CD4-positive, alpha-beta T cell (primary cell): ENCODE measurements around the gene PBX4. TPM values are rescaled to one million over a fixed set of nuclear protein-coding genes. Genes with fewer than 3 reads are reported as not detected.

Experiments
- ATAC-seq: fragments of 200-7000 bp; cut with Tn5 transposase; one replicate; pipeline ENCODE4 v1.10.0; 2022; ENCODE audit warnings: mild to moderate bottlenecking; ENCODE audit not compliant: poor library complexity
- CTCF ChIA-PET: fragments of 350-600 bp; sonication (Branson Sonifier 250); formaldehyde crosslinking; loops from one replicate; lab custom pipeline; 2021; ENCODE audit warnings: antibody characterized with exemption, inconsistent platforms; lab: Charles Lee
- POLR2A ChIA-PET: fragments of 350-600 bp; sonication (Branson Sonifier 250); formaldehyde crosslinking; loops from one replicate; lab custom pipeline; 2021; ENCODE audit warnings: antibody characterized with exemption, inconsistent platforms; lab: Charles Lee
- DNase-seq, 14 experiments: peaks; one replicate each; pipeline ENCODE4 v3.0.0-alpha.2; 2013 to 2020; ENCODE audit warnings: mixed read lengths in 2 of 14
- H3K27ac ChIP-seq, 2 donors: one replicate each; pipeline versions ENCODE4 v1.5.1 to v1.7.0; 2013; ENCODE audit warnings: low read length in 2 of 2, low read depth in 1 of 2, mild to moderate bottlenecking in 1 of 2
- H3K27me3 ChIP-seq, 2 experiments: 1 replicate in 1 of 2; 2 replicates in 1 of 2; pipeline versions ENCODE4 v1.6.1 to v1.7.0; 2013; ENCODE audit warnings: low read length in 2 of 2, control low read depth in 1 of 2, mild to moderate bottlenecking in 1 of 2, moderate library complexity in 1 of 2; ENCODE audit not compliant: insufficient read depth in 2 of 2, control insufficient read depth in 1 of 2
- H3K36me3 ChIP-seq: one replicate; pipeline ENCODE4 v1.6.1; 2013; ENCODE audit warnings: low read length, control low read depth; ENCODE audit not compliant: insufficient read depth
- H3K4me1 ChIP-seq: one replicate; pipeline ENCODE4 v1.6.1; 2013; ENCODE audit warnings: low read length, control low read depth; ENCODE audit not compliant: insufficient read depth
- H3K4me3 ChIP-seq: one replicate; pipeline ENCODE4 v1.5.1; 2013; ENCODE audit warnings: mild to moderate bottlenecking, low read length, moderate library complexity
- H3K9me3 ChIP-seq, 2 experiments: 1 replicate in 1 of 2; 2 replicates in 1 of 2; pipeline versions ENCODE4 v1.6.1 to v1.7.0; 2013; ENCODE audit warnings: low read length in 2 of 2, mild to moderate bottlenecking in 2 of 2, control low read depth in 1 of 2, moderate library complexity in 1 of 2; ENCODE audit not compliant: control insufficient read depth in 1 of 2, insufficient read depth in 1 of 2
- H3K27ac Mint-ChIP-seq: one replicate; pipeline ENCODE4 v1.8.0; 2020; ENCODE audit warnings: mixed read lengths
- H3K27me3 Mint-ChIP-seq: one replicate; pipeline ENCODE4 v1.8.0; 2021; ENCODE audit warnings: mixed read lengths
- H3K36me3 Mint-ChIP-seq: one replicate; pipeline ENCODE4 v1.8.0; 2021; ENCODE audit warnings: low read depth, mixed read lengths
- H3K4me1 Mint-ChIP-seq: one replicate; pipeline ENCODE4 v1.8.0; 2021; ENCODE audit warnings: low read depth, mixed read lengths
- H3K4me3 Mint-ChIP-seq: one replicate; pipeline ENCODE4 v1.8.0; 2020; ENCODE audit warnings: mild to moderate bottlenecking, mixed read lengths
- H3K9me3 Mint-ChIP-seq: one replicate; pipeline ENCODE4 v1.8.0; 2020; ENCODE audit warnings: mixed read lengths
- intact Hi-C, 2 experiments: fragments of 100-400 bp; cut with DNase I in 1 of 2; cut with micrococcal nuclease in 1 of 2; formaldehyde crosslinking; loops; one replicate each; pipeline versions ENCODE4 v1.15.1 to v1.9.0; 2023 to 2025; cut with DNase I, micrococcal nuclease
- total RNA-seq, 174 experiments: library from RNA in 2 of 174; stranded (reverse) in 2 of 174; gene quantifications; one replicate each; pipeline ENCODE4 v1.2.3 and lab custom pipeline; 2021 to 2026
- TF ChIP-seq, protein P1 (sequence below): fragments of 200-600 bp; IDR thresholded peaks from one replicate; pipeline ENCODE4 v1.8.0; 2022; ENCODE audit warnings: antibody characterized with exemption, mild to moderate bottlenecking

Gene PBX4
- total RNA-seq, 2 experiments from 2014 or later = 50.1 to 51.8 TPM

DNA sequence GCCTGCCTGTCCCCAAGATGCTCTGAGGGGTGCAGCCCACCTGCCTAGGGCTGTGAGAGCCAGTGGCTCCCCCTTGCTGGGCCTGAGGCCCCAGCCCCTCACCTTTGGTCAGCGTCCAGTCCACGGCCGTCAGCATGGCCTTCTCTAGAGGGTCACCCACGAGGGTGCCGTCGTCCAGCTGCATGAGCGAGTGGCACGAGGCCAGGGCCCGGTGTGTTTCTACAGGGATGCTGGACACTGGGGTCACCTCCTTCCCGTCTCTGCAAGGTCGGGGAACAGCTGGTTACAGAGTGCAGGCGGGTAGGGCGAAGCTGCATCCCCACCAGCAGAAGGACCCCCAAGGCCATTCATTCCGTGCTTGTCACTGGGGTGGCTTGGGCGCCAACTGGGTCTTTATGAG, 36.0 kb upstream of the PBX4 start:
- Mint-ChIP-seq H3K4me1 (peaks cover 5% of the 10 kb centered on the region), H3K9me3 (no peaks in the 10 kb centered on the region), H3K36me3 (peaks cover 91% of the 10 kb centered on the region), H3K4me3 (no peak overlapping the region), H3K27me3 (no peaks in the 10 kb centered on the region), H3K27ac (no peak overlapping the region)
- no peaks in the 10 kb centered on the region for H3K27me3 ChIP-seq
- ChIA-PET POLR2A (interaction anchor here (0.9 kb wide), 1 partner anchor 13 kb away, joined by 5 read pairs; no protein-coding TSS in a partner anchor), CTCF (no interaction called here)
- H3K36me3 ChIP-seq = peaks cover 98% of the 10 kb centered on the region
- peak in 1 of 14 experiments; percentile 18 for DNase-seq
- TF ChIP-seq, protein P1, sequence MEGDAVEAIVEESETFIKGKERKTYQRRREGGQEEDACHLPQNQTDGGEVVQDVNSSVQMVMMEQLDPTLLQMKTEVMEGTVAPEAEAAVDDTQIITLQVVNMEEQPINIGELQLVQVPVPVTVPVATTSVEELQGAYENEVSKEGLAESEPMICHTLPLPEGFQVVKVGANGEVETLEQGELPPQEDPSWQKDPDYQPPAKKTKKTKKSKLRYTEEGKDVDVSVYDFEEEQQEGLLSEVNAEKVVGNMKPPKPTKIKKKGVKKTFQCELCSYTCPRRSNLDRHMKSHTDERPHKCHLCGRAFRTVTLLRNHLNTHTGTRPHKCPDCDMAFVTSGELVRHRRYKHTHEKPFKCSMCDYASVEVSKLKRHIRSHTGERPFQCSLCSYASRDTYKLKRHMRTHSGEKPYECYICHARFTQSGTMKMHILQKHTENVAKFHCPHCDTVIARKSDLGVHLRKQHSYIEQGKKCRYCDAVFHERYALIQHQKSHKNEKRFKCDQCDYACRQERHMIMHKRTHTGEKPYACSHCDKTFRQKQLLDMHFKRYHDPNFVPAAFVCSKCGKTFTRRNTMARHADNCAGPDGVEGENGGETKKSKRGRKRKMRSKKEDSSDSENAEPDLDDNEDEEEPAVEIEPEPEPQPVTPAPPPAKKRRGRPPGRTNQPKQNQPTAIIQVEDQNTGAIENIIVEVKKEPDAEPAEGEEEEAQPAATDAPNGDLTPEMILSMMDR = no peak
- H3K4me3 ChIP-seq = no peak overlapping the region
- intact Hi-C loops = no loop called here
- ATAC-seq = no peak
- no peak overlapping the region for H3K27ac ChIP-seq
- no peaks in the 10 kb centered on the region for H3K9me3 ChIP-seq
- no peaks in the 10 kb centered on the region for H3K4me1 ChIP-seq

DNA sequence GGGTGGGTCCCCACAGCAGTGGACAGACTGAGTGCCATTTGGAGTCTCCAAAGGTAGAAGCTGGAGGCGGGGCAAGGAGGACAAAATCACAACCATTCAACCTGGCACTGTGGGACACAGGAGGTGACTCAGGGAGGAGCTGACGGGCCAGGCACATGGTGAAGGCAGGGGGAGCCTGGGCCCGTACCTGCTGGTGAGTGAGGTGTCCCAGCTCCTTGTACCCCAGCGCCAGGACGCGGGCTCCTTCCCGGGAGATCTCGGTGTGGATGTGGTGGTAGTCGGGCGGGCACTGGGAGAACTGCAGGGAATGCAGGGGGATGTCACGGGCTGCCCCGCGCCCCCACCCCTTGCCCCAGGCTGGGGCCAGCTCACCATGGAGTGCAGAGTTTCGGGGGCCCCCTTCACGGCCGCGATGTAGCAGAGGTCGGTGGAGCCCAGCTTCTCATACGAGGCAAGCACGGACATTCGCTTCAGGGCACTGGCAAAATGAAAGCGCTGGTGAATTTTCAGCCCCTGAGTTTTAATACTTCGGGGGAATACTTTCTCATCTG, 35.2 kb upstream of the PBX4 start:
- no peaks in the 10 kb centered on the region for H3K4me1 ChIP-seq
- ChIA-PET CTCF (no interaction called here), POLR2A (interaction anchor here (0.8 kb wide), 1 partner anchor 15 kb away, joined by 7 read pairs; the partner anchor contains the start of gene ZNF101)
- no peaks in the 10 kb centered on the region for H3K9me3 ChIP-seq
- ATAC-seq (no peak), DNase-seq (peak in 1 of 14 experiments; percentile 16)
- Mint-ChIP-seq H3K27me3 (no peaks in the 10 kb centered on the region), H3K9me3 (no peaks in the 10 kb centered on the region), H3K4me1 (peaks cover 5% of the 10 kb centered on the region), H3K4me3 (no peak overlapping the region), H3K27ac (no peak overlapping the region), H3K36me3 (peaks cover 92% of the 10 kb centered on the region)
- peaks cover 98% of the 10 kb centered on the region for H3K36me3 ChIP-seq
- intact Hi-C loops = no loop called here
- H3K27ac ChIP-seq = no peak overlapping the region
- TF ChIP-seq, protein P1 = no peak
- no peak overlapping the region for H3K4me3 ChIP-seq
- no peaks in the 10 kb centered on the region for H3K27me3 ChIP-seq

DNA sequence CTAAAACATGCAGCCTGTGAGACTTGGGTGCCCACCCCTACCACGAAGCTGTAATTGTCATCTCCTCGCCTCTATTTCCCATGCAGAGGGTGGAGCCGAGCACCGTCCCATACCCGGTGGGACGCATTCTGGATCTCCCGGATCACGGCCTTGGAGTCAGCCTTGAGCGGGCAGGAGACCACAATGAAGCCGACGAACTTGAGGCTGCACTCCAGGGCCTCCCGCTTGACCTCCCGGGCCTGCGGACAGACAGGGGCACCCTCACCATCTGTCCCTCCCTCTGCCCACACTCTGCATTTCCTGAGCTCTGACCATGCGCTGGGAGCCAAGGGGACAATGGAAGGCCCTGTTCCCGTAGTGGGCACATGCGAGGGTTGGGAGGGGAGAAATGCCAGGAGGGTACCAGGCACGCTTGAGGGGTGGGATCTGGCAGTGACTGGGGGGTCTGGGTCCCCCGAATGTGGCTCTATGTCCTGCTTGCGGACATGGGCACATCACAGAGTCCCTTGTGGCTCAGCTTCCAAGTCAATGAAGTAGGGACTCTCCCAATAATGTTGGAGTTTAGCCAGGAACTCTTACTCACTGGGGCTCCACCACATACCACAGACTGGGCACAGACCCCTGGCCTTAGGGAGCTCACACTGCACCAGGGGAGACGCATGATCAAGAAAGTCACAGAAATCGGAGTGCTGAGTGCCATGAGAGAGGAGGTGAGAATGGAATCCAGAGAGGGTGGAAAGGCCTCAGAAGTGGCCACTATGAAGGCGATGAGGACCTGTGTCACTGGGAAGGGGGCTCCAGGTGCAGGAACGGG, 34.2 kb upstream of the PBX4 start:
- CTCF ChIA-PET = no interaction called here
- Histone ChIP-seq H3K36me3 (peaks cover 90% of the 10 kb centered on the region), H3K9me3 (no peaks in the 10 kb centered on the region), H3K4me3 (no peak overlapping the region), H3K4me1 (no peaks in the 10 kb centered on the region), H3K27me3 (no peaks in the 10 kb centered on the region), H3K27ac (no peak overlapping the region)
- peaks cover 92% of the 10 kb centered on the region for H3K36me3 Mint-ChIP-seq
- no peak overlapping the region for H3K4me3 Mint-ChIP-seq
- intact Hi-C loops = no loop called here
- no peak for DNase-seq
- POLR2A ChIA-PET = interaction anchor here (0.8 to 2.2 kb wide), 3 partner anchors 8 to 16 kb away, joined by 3 to 8 read pairs (median 7); partner anchors contain the start of gene ZNF101
- H3K27me3 Mint-ChIP-seq = no peaks in the 10 kb centered on the region
- TF ChIP-seq, protein P1 = no peak
- no peak for ATAC-seq
- no peaks in the 10 kb centered on the region for H3K9me3 Mint-ChIP-seq
- H3K27ac Mint-ChIP-seq = no peak overlapping the region
- H3K4me1 Mint-ChIP-seq = no peaks in the 10 kb centered on the region
